ENCODE measurements around the gene MRPL2.

Gene MRPL2

GRCh38 chr6:43059168-43060033 lies at the start of gene MRPL2, which contains the start of gene KLC4:
MRPL2 (minus strand) TSS chr6:43059434; CDS start chr6:43059381, 53 bp downstream.
KLC4 (plus strand) TSS chr6:43059631; CDS start chr6:43061336, 1,705 bp downstream.
- DNase-seq (ENCODE audit: low read depth): peak; percentile 95
- H3K4me3 ChIP-seq (ENCODE audit: low read depth, low read length): peak within 1 kb of the TSS; percentile 78
- no peak for TF ChIP-seq CTCF (IDR thresholded peaks at IDR 0.05; ENCODE audit: control insufficient read depth, extremely low read depth, insufficient read depth)

- TF ChIP-seq CTCF (IDR thresholded peaks at IDR 0.05; ENCODE audit: control insufficient read depth, extremely low read depth, insufficient read depth): no peak
- no peak for DNase-seq (ENCODE audit: low read depth)
- no peak overlapping the region for H3K4me3 ChIP-seq (ENCODE audit: low read depth, low read length)
These were observed 48.3 kb upstream of the MRPL2 start for GRCh38 chr6:43107344-43108062.

- TF ChIP-seq CTCF (IDR thresholded peaks at IDR 0.05; ENCODE audit: control insufficient read depth, extremely low read depth, insufficient read depth): no peak
- DNase-seq (ENCODE audit: low read depth): no peak
- no peak overlapping the region for H3K4me3 ChIP-seq (ENCODE audit: low read depth, low read length)
These were observed 46.4 kb upstream of the MRPL2 start for GRCh38 chr6:43105538-43106222.

- H3K4me3 ChIP-seq (ENCODE audit: low read depth, low read length): no peak overlapping the region
- DNase-seq (ENCODE audit: low read depth): no peak
- no peak for TF ChIP-seq CTCF (IDR thresholded peaks at IDR 0.05; ENCODE audit: control insufficient read depth, extremely low read depth, insufficient read depth)
These were observed 44.1 kb upstream of the MRPL2 start for GRCh38 chr6:43103253-43103876.

- no peak for TF ChIP-seq CTCF (IDR thresholded peaks at IDR 0.05; ENCODE audit: control insufficient read depth, extremely low read depth, insufficient read depth)
- DNase-seq (ENCODE audit: low read depth): no peak
- no peak overlapping the region for H3K4me3 ChIP-seq (ENCODE audit: low read depth, low read length)
These were observed 42.3 kb upstream of the MRPL2 start for GRCh38 chr6:43101497-43101896.

- no peak for TF ChIP-seq CTCF (IDR thresholded peaks at IDR 0.05; ENCODE audit: control insufficient read depth, extremely low read depth, insufficient read depth)
- no peak for DNase-seq (ENCODE audit: low read depth)
- no peak overlapping the region for H3K4me3 ChIP-seq (ENCODE audit: low read depth, low read length)
These were observed 38.3 kb upstream of the MRPL2 start for GRCh38 chr6:43097502-43097901.
